M059J (cell line): ENCODE results near the gene FXYD1. TPM values are rescaled to one million over a fixed set of nuclear protein-coding genes. Genes with fewer than 3 reads are reported as not detected.
"Not testable (repeated sequence)": the region's sequence is repeated elsewhere in the genome, so short reads cannot be mapped to it uniquely, and the experiment has no call there.

Source experiments
- DNase-seq: peaks from one replicate; pipeline ENCODE4 v3.0.0-alpha.2; 2012; ENCODE audit warnings: low read depth
- total RNA-seq: library from RNA; depleted of rRNA; stranded (reverse); fragments of >200 nt; shearing (Covaris generic); gene quantifications from 2 replicates; pipeline ENCODE4 v1.2.3, GENCODE V29; 2014

FXYD1 gene
- total RNA-seq, 1 experiment from 2014 or later = not detected

- DNase-seq = no peak
Measured at GRCh38 chr19:35141837-35142605, 3.4 kb downstream of the FXYD1 start.

GRCh38 chr19:35142606-35143230 is 4.1 kb downstream of the FXYD1 start:
- no peak for DNase-seq

GRCh38 chr19:35143231-35143715 is 4.6 kb downstream of the FXYD1 start, which contains the start of gene FXYD7:
Gene FXYD7 (plus strand): TSS chr19:35143255. CDS start chr19:35143334, 79 bp downstream.
- no peak for DNase-seq

- no peak for DNase-seq
Measured at GRCh38 chr19:35143818-35144217, 5.2 kb downstream of the FXYD1 start.

GRCh38 chr19:35144259-35144599 is 5.6 kb downstream of the FXYD1 start:
- DNase-seq = no peak

GRCh38 chr19:35144600-35145436 is 6.2 kb downstream of the FXYD1 start:
- DNase-seq = peak; percentile 71

- no peak for DNase-seq
Measured at GRCh38 chr19:35146746-35147459, 8.3 kb downstream of the FXYD1 start.

- DNase-seq = no peak
Measured at GRCh38 chr19:35149463-35149862, 10.8 kb downstream of the FXYD1 start.

GRCh38 chr19:35150445-35150844 is 11.8 kb downstream of the FXYD1 start:
- DNase-seq = no peak

GRCh38 chr19:35151273-35152065 is 12.8 kb downstream of the FXYD1 start:
- no peak for DNase-seq

- not testable (repeated sequence) for DNase-seq
Measured at GRCh38 chr19:35153129-35153522, 14.5 kb downstream of the FXYD1 start.

GRCh38 chr19:35153701-35154524 is 15.3 kb downstream of the FXYD1 start:
- DNase-seq = peak; percentile 53

- peak; percentile 87 for DNase-seq
Measured at GRCh38 chr19:35154525-35155406, 16.1 kb downstream of the FXYD1 start, which contains the start of gene FXYD5. Gene FXYD5 (plus strand): TSS chr19:35154735. CDS start chr19:35155551, 816 bp downstream.

GRCh38 chr19:35155441-35155840 is 16.8 kb downstream of the FXYD1 start:
- DNase-seq = no peak

GRCh38 chr19:35155981-35156672 is 17.5 kb downstream of the FXYD1 start:
- DNase-seq = no peak

- DNase-seq = no peak
Measured at GRCh38 chr19:35156673-35157014, 18.0 kb downstream of the FXYD1 start.

- DNase-seq = no peak
Measured at GRCh38 chr19:35157431-35157830, 18.8 kb downstream of the FXYD1 start.

- no peak for DNase-seq
Measured at GRCh38 chr19:35159606-35160005, 21.0 kb downstream of the FXYD1 start.
